IPS-NIHi7 (cell line): ENCODE measurements around the gene USP34.
"Not testable (repeated sequence)": the region's sequence is repeated elsewhere in the genome, so short reads cannot be mapped to it uniquely, and the experiment has no call there.

Experiments
- DNase-seq: peaks from one replicate; pipeline ENCODE4 v3.0.0; 2012; ENCODE audit warnings: mixed read lengths; ENCODE audit errors: extremely low spot score

Gene USP34

DNA sequence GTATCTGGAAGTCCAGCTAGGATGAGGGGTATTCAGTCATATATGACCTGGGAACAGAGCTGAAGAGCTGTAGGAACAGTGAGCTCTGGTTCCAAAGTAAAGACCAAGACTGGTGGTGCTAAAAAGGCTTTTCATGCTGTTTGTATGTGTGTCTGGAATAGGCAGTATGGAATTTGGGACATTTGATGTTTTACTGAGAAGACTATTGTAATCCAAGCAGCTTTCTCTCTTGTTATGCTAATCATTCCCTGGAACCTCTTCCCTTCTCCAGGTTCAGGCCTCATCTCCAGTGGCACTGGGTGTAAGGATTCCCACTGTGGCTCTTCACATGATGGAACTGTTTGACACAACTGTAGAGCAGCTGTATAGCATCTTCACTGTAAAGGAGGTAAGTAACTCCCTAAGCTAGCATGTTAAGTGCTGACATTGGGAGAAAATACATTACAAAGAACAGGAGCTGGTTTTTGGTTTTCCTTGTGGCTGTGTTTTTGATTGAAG is 285.6 kb downstream of the USP34 start:
- no peak for DNase-seq

DNA sequence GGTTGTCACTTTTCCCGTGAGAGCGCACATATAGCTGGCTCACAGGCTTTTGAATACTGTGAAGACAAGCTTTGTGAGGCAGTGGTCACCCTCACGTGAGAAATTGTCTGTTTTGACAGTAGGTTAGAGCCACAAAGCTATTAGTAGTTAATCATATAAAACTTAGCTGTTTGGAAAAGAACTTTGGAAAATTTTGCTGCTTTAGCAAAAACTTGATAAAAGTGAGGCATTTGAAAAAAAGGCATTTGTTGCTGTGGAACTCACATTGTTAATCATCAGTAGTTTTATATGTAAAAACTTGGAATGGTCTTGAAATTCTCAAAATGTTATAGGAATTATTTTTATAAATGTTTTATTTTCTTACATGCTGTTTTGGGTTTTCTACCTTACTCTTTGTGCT is 286.6 kb downstream of the USP34 start:
- DNase-seq, result no peak

DNA sequence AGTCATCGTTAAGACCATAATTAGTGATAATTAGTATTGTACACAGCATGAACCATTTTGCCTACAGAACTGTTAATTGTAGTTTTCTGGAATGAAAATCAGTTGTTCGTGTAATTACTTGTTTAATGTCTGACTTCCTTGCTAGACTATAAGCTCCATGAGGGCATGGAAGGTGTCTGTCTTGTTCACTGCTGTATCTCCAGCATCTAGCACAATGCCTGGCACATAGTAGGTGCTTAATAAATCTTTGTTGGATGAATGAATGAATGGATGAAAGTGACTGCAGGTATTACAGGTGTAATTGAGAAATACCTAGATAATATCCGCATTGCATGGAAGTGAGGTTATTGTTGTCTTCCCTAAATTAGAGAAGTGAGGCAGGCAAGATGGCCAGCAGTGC is 287.1 kb downstream of the USP34 start:
- no peak for DNase-seq

- DNase-seq, result no peak
These were observed 288.9 kb downstream of the USP34 start for GRCh38 chr2:61182059-61182383.

GRCh38 chr2:61181382-61182058 is 289.4 kb downstream of the USP34 start:
- DNase-seq, result no peak

DNA sequence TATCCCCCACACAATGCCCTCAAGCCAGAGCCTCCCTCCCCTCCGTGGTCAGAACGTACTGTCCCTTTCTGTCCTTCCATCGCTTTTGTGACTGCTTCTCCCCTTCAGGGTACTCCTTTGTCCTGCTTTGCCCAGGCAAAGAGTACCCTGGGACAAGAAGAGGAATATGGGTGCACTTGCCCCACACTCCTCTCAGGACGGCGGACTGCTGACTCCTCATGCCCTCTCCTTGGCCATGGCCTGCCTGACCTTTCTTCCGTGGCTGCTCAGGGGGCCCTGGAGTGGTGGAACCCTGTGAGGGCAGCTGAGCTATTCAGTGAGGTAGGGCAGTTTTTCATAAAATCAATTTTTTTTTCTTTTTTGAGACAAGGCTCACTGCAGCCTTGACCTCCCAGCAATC is 290.2 kb downstream of the USP34 start:
- DNase-seq, result no peak

DNA sequence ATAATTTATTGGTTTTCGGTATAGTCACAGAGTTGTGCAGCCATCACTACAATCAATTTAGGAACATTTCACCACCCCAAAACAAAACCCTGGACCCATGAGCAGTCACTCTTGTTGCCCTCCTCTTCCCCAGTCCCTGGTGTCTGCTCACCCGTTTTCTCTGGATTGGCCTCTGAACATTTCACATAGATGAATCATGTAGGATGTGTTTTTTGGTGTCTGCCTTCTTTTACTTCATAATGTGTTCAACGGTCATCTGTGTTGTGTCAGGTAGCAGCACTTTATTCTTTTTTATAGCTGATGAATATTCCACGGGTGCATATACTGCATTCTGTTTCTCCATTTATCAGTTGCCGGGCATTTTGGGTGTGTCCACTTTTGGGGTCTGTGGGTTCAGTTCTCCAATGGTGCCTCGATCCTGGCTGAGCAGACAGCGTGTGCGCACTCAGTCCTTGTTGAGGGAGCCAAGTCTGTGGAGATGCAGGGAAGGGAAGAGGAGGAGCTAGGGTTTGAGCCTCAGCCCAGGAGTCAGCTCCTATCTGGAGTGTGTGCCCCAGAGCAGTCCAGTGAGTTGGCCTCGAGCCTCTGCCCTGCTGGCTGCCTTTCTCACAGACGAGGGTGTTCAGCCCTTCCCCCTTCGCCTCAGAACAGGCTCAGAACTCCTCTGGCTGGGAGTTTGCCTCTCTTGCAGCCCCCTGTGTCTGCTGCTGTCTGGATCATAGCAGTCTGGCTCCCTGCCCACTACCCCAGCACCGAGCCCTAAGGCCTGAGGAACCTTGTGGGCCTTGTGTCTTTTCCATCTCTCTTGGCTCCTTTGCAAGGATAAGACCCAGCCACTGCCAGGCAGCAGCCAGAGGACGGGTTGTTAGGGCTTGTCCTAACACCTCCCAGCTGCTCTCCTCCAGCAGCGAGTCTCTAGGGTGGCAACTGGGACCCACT is 290.9 kb downstream of the USP34 start:
- DNase-seq, result no peak

- DNase-seq, result no peak
These were observed 292.0 kb downstream of the USP34 start for GRCh38 chr2:61178603-61179545.

- peak; percentile 13 for DNase-seq
These were observed 292.9 kb downstream of the USP34 start for GRCh38 chr2:61177727-61178549.

- DNase-seq, result peak; percentile 100
These were observed 293.8 kb downstream of the USP34 start for GRCh38 chr2:61176755-61177726.

- no peak for DNase-seq
These were observed 295.9 kb downstream of the USP34 start for GRCh38 chr2:61175036-61175435.

DNA sequence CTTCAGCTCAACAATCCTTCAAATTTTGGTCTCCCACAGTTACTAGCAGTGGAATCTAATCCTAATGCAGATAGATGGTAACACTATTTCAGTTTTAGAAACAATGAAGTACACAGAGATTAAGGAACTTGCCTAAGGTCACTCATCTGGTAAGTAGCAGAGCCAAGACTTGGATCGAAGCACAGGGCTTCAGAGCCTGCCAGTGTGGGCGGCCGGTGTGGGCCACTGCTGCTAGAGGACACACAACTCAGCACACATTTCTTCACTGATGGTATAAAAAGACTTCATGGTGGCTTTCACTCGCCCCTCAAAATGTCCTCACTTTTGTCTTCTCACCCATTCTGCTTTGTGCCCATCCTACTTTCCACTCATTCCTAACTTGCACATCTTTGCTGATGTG is 297.8 kb downstream of the USP34 start:
- no peak for DNase-seq

DNA sequence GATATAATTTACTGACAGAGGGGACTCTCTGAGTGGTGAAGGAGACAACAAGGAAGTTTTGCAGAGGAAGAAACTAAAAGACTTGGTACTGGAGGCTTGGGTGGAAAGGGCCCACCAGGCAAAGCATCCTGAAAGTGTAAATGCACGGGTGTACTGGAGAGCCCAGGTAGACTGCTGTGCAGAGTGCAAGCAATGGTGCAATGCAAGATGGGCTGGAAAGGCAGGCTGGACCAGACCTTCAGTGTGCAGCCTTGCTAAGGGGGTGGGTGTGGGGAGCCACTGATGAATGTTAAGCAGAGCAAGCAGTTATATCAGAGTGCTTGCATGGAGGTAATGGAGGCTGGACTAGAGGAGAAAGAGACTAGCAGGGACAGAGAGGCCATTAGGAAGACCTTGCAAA is 298.2 kb downstream of the USP34 start:
- DNase-seq, result no peak

DNA sequence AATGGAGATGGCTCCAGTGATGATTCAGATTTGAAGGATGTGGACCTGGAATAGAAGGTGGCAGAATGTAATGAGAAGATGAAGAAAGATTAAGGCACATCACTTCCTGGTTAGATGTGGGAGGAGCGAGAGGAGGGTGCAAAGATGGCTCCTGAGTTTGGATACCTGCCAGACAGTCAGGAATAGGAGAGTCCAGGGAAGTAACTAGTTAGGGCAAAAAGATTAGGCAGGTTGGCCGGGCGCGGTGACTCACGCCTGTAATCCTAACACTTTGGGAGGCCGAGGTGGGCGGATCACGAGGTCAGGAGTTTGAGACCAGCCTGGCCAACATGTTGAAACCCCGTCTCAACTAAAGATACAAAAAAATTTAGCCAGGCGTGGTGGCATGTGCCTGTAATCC is 303.3 kb downstream of the USP34 start:
- no peak for DNase-seq

- DNase-seq, result peak; percentile 24
These were observed 304.9 kb downstream of the USP34 start for GRCh38 chr2:61165946-61166345.

- not testable (repeated sequence) for DNase-seq
These were observed 305.8 kb downstream of the USP34 start for GRCh38 chr2:61165082-61165481.

- DNase-seq, result no peak
These were observed 308.2 kb downstream of the USP34 start for GRCh38 chr2:61162721-61163120.

GRCh38 chr2:61161888-61162287 is 309.0 kb downstream of the USP34 start, which contains the start of gene C2orf74:
Gene C2orf74, plus strand, starts transcription at chr2:61162188. Its CDS starts 327 bp downstream, at chr2:61162515.
- DNase-seq, result no peak

GRCh38 chr2:61158356-61158955 is 312.4 kb downstream of the USP34 start:
- DNase-seq, result no peak
